Activated CD4-positive, alpha-beta T cell treated with anti-CD3 and anti-CD28 coated beads, Interleukin-2, amount 10 ng/mL, durations not matched to agents 7 days and 5 days (primary cell): ENCODE measurements around the gene RBM43. TPM values are rescaled to one million over a fixed set of nuclear protein-coding genes. Genes with fewer than 3 reads are reported as not detected.

Source experiments
- CTCF ChIA-PET: fragments of 350-600 bp; sonication (Branson Sonifier 250); formaldehyde crosslinking; loops from one replicate; lab custom pipeline; 2021; ENCODE audit warnings: antibody characterized with exemption; lab: Charles Lee
- POLR2A ChIA-PET: fragments of 350-600 bp; sonication (Branson Sonifier 250); formaldehyde crosslinking; loops from one replicate; lab custom pipeline; 2021; ENCODE audit warnings: antibody characterized with exemption; lab: Charles Lee
- DNase-seq: peaks from one replicate; pipeline ENCODE4 v3.0.0-alpha.2; 2020
- H3K27ac Mint-ChIP-seq: one replicate; pipeline ENCODE4 v1.8.0; 2021; ENCODE audit warnings: mild to moderate bottlenecking, moderate library complexity, mixed read lengths
- H3K27me3 Mint-ChIP-seq: one replicate; pipeline ENCODE4 v1.8.0; 2021; ENCODE audit warnings: mixed read lengths
- H3K36me3 Mint-ChIP-seq: one replicate; pipeline ENCODE4 v1.8.0; 2021; ENCODE audit warnings: low read depth, mixed read lengths
- H3K4me1 Mint-ChIP-seq: one replicate; pipeline ENCODE4 v1.8.0; 2021; ENCODE audit warnings: mixed read lengths
- H3K4me3 Mint-ChIP-seq: one replicate; pipeline ENCODE4 v1.8.0; 2021; ENCODE audit warnings: mild to moderate bottlenecking, moderate library complexity, mixed read lengths
- H3K9me3 Mint-ChIP-seq: one replicate; pipeline ENCODE4 v1.8.0; 2021; ENCODE audit warnings: mixed read lengths
- total RNA-seq, 2 experiments: library from RNA; stranded (reverse); gene quantifications; one replicate each; pipeline ENCODE4 v1.2.3, GENCODE V29; 2021

The RBM43 gene
- total RNA-seq, 2 experiments from 2014 or later, result 6.9 to 8.2 TPM

GRCh38 chr2:151264157-151264825 is 2.6 kb upstream of the RBM43 start:
- DNase-seq, result no peak
- POLR2A ChIA-PET, result no interaction called here
- Mint-ChIP-seq H3K27me3 (no peaks in the 10 kb centered on the region), H3K36me3 (peaks cover 23% of the 10 kb centered on the region), H3K27ac (no peak overlapping the region), H3K4me3 (no peak overlapping the region), H3K4me1 (peaks cover 32% of the 10 kb centered on the region), H3K9me3 (no peaks in the 10 kb centered on the region)
- CTCF ChIA-PET, result interaction anchor here (0.7 to 1.4 kb wide), 4 partner anchors 14 to 1668 kb away, joined by 3 to 5 read pairs (median 4); no protein-coding TSS in a partner anchor

- Mint-ChIP-seq H3K27me3 (no peaks in the 10 kb centered on the region), H3K4me3 (peak overlapping the region; percentile 87), H3K27ac (peak overlapping the region; percentile 39), H3K4me1 (peaks cover 35% of the 10 kb centered on the region), H3K9me3 (no peaks in the 10 kb centered on the region), H3K36me3 (peaks cover 18% of the 10 kb centered on the region)
- ChIA-PET CTCF (interaction anchor here (0.5 kb wide), 1 partner anchor 180 kb away, joined by 5 read pairs; no protein-coding TSS in a partner anchor), POLR2A (no interaction called here)
- DNase-seq, result peak; percentile 7
Measured at GRCh38 chr2:151262629-151263028, 966 bp upstream of the RBM43 start.

- no peak for DNase-seq
- Mint-ChIP-seq H3K9me3 (no peaks in the 10 kb centered on the region), H3K27ac (peak overlapping the region; percentile 98), H3K4me3 (peak overlapping the region; percentile 87), H3K27me3 (no peaks in the 10 kb centered on the region), H3K4me1 (peaks cover 35% of the 10 kb centered on the region), H3K36me3 (peaks cover 17% of the 10 kb centered on the region)
- ChIA-PET CTCF (interaction anchor here (1.4 kb wide), 1 partner anchor 12 kb away, joined by 4 read pairs; no protein-coding TSS in a partner anchor), POLR2A (no interaction called here)
Measured at GRCh38 chr2:151261977-151262291, 271 bp upstream of the RBM43 start.

- Mint-ChIP-seq H3K27me3 (no peaks in the 10 kb centered on the region), H3K36me3 (peaks cover 13% of the 10 kb centered on the region), H3K27ac (peak overlapping the region; percentile 98), H3K9me3 (no peaks in the 10 kb centered on the region), H3K4me3 (peak overlapping the region; percentile 87), H3K4me1 (peaks cover 36% of the 10 kb centered on the region)
- peak; percentile 44 for DNase-seq
- CTCF ChIA-PET, result interaction anchor here (1.4 kb wide), 1 partner anchor 13 kb away, joined by 4 read pairs; no protein-coding TSS in a partner anchor
- POLR2A ChIA-PET, result no interaction called here
Measured at GRCh38 chr2:151260573-151261230, 961 bp downstream of the RBM43 start.

GRCh38 chr2:151258121-151258520 is 3.5 kb downstream of the RBM43 start:
- Mint-ChIP-seq H3K4me1 (peaks cover 36% of the 10 kb centered on the region), H3K36me3 (peaks cover 23% of the 10 kb centered on the region), H3K9me3 (no peaks in the 10 kb centered on the region), H3K4me3 (no peak overlapping the region), H3K27me3 (no peaks in the 10 kb centered on the region), H3K27ac (no peak overlapping the region)
- ChIA-PET CTCF (no interaction called here), POLR2A (no interaction called here)
- no peak for DNase-seq

- H3K4me1 Mint-ChIP-seq, result peaks cover 4% of the 10 kb centered on the region
- peaks cover 57% of the 10 kb centered on the region for H3K36me3 Mint-ChIP-seq
- no peak overlapping the region for H3K4me3 Mint-ChIP-seq
- H3K9me3 Mint-ChIP-seq, result peaks cover 15% of the 10 kb centered on the region
- ChIA-PET CTCF (no interaction called here), POLR2A (no interaction called here)
- DNase-seq, result no peak
- no peaks in the 10 kb centered on the region for H3K27me3 Mint-ChIP-seq
- no peak overlapping the region for H3K27ac Mint-ChIP-seq
Measured at GRCh38 chr2:151252646-151253045, 9.0 kb downstream of the RBM43 start.

GRCh38 chr2:151251012-151251411 is 10.7 kb downstream of the RBM43 start:
- Mint-ChIP-seq H3K9me3 (peaks cover 17% of the 10 kb centered on the region), H3K4me1 (no peaks in the 10 kb centered on the region), H3K36me3 (peaks cover 54% of the 10 kb centered on the region), H3K27ac (no peak overlapping the region), H3K4me3 (no peak overlapping the region), H3K27me3 (no peaks in the 10 kb centered on the region)
- ChIA-PET CTCF (no interaction called here), POLR2A (no interaction called here)
- DNase-seq, result no peak

GRCh38 chr2:151247432-151247831 is 14.2 kb downstream of the RBM43 start:
- H3K27me3 Mint-ChIP-seq, result peaks cover 2% of the 10 kb centered on the region
- ChIA-PET CTCF (interaction anchor here (1.3 kb wide), 1 partner anchor 8 kb away, joined by 4 read pairs; no protein-coding TSS in a partner anchor), POLR2A (no interaction called here)

GRCh38 chr2:151246152-151246551 is 15.5 kb downstream of the RBM43 start:
- ChIA-PET POLR2A (no interaction called here), CTCF (interaction anchor here (1.1 kb wide), 1 partner anchor 14 kb away, joined by 3 read pairs; no protein-coding TSS in a partner anchor)
- H3K9me3 Mint-ChIP-seq, result peaks cover 17% of the 10 kb centered on the region
- DNase-seq, result no peak
- H3K4me1 Mint-ChIP-seq, result no peaks in the 10 kb centered on the region
- H3K27ac Mint-ChIP-seq, result no peak overlapping the region
- H3K4me3 Mint-ChIP-seq, result no peak overlapping the region
- peaks cover 27% of the 10 kb centered on the region for H3K36me3 Mint-ChIP-seq
- H3K27me3 Mint-ChIP-seq, result peaks cover 2% of the 10 kb centered on the region

More at GRCh38 chr2:151247432-151247831, 14.2 kb downstream of the RBM43 start:
- Mint-ChIP-seq H3K27ac (no peak overlapping the region), H3K36me3 (peaks cover 40% of the 10 kb centered on the region), H3K4me3 (no peak overlapping the region), H3K9me3 (peaks cover 17% of the 10 kb centered on the region), H3K4me1 (no peaks in the 10 kb centered on the region)
- no peak for DNase-seq

- peaks cover 7% of the 10 kb centered on the region for H3K36me3 Mint-ChIP-seq
- ChIA-PET POLR2A (no interaction called here), CTCF (no interaction called here)
- DNase-seq, result no peak
- peaks cover 2% of the 10 kb centered on the region for H3K4me1 Mint-ChIP-seq
- peaks cover 7% of the 10 kb centered on the region for H3K9me3 Mint-ChIP-seq
- H3K27ac Mint-ChIP-seq, result no peak overlapping the region
- H3K4me3 Mint-ChIP-seq, result no peak overlapping the region
- H3K27me3 Mint-ChIP-seq, result peaks cover 4% of the 10 kb centered on the region
Measured at GRCh38 chr2:151243468-151243867, 18.2 kb downstream of the RBM43 start.

- Mint-ChIP-seq H3K27ac (no peak overlapping the region), H3K4me3 (no peak overlapping the region), H3K36me3 (no peaks in the 10 kb centered on the region), H3K4me1 (peaks cover 2% of the 10 kb centered on the region), H3K9me3 (no peaks in the 10 kb centered on the region), H3K27me3 (peaks cover 4% of the 10 kb centered on the region)
- DNase-seq, result no peak
- POLR2A ChIA-PET, result no interaction called here
- CTCF ChIA-PET, result interaction anchor here (1.0 kb wide), 1 partner anchor 14 kb away, joined by 3 read pairs; no protein-coding TSS in a partner anchor
Measured at GRCh38 chr2:151241224-151241623, 20.4 kb downstream of the RBM43 start.

- Mint-ChIP-seq H3K4me1 (peaks cover 2% of the 10 kb centered on the region), H3K4me3 (no peak overlapping the region), H3K9me3 (no peaks in the 10 kb centered on the region), H3K27ac (no peak overlapping the region), H3K27me3 (peaks cover 4% of the 10 kb centered on the region), H3K36me3 (no peaks in the 10 kb centered on the region)
- DNase-seq, result no peak
- CTCF ChIA-PET, result interaction anchor here (0.9 to 1.0 kb wide), 2 partner anchors 15 to 16 kb away, joined by 3 read pairs; no protein-coding TSS in a partner anchor
- POLR2A ChIA-PET, result no interaction called here
Measured at GRCh38 chr2:151240433-151240832, 21.2 kb downstream of the RBM43 start.

- H3K27me3 Mint-ChIP-seq, result peaks cover 9% of the 10 kb centered on the region
- no peak for DNase-seq
- no peak overlapping the region for H3K4me3 Mint-ChIP-seq
- H3K36me3 Mint-ChIP-seq, result no peaks in the 10 kb centered on the region
- peaks cover 2% of the 10 kb centered on the region for H3K4me1 Mint-ChIP-seq
- ChIA-PET POLR2A (no interaction called here), CTCF (interaction anchor here (0.9 to 1.6 kb wide), 7 partner anchors 8 to 1641 kb away, joined by 3 to 5 read pairs (median 3); no protein-coding TSS in a partner anchor)
- H3K27ac Mint-ChIP-seq, result no peak overlapping the region
- no peaks in the 10 kb centered on the region for H3K9me3 Mint-ChIP-seq
Measured at GRCh38 chr2:151239624-151240023, 22.0 kb downstream of the RBM43 start.
